HG03558 (cell line): ENCODE data around the gene SLC5A5.
"Not testable (repeated sequence)": the region's sequence is repeated elsewhere in the genome, so short reads cannot be mapped to it uniquely, and the experiment has no call there.

Experiments
- ATAC-seq: cut with Tn5 transposase; IDR thresholded peaks from one replicate; pipeline ENCODE4 v1.9.1; 2021; ENCODE audit warnings: moderate number of reproducible peaks; ENCODE audit not compliant: unreplicated experiment; ENCODE audit errors: extremely low read depth

SLC5A5 gene

GRCh38 chr19:17915940-17916593 is 44.3 kb downstream of the SLC5A5 start:
- no peak for ATAC-seq

- not testable (repeated sequence) for ATAC-seq
These were observed 46.4 kb downstream of the SLC5A5 start for GRCh38 chr19:17918151-17918550.

DNA sequence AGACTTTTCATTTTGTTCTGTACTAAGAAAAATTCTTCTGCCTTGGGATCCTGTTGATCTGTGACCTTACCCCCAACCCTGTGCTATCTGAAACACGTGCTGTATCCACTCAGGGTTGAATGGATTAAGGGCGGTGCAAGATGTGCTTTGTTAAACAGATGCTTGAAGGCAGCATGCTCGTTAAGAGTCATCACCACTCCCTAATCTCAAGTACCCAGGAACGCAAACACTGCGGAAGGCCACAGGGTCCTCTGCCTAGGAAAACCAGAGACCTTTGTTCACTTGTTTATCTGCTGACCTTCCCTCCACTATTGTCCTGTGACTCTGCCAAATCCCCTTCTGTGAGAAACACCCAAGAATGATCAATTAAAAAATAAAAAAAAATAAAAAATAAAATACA is 47.4 kb downstream of the SLC5A5 start:
- not testable (repeated sequence) for ATAC-seq

GRCh38 chr19:17920527-17920926 is 48.8 kb downstream of the SLC5A5 start:
- ATAC-seq, result no peak

DNA sequence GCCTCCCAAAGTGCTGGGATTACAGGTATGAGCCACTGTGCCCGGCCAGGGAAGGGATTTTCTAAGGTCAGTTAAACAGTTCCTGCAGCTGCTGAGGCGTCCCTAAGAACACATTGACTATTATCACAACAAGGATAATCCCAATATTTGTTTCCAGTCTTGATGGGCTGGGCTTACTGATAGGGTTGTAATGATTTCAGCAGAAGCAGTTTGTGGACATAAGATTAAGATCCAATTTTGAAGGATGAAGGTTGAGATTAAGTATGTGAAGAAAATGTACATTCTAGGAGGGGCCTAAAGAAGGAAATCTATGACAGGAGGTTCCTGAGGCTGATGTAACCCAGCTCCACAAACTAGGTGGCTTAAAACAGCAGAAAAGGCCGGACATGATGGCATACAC is 50.4 kb downstream of the SLC5A5 start:
- ATAC-seq, result no peak

- ATAC-seq, result no peak
These were observed 54.3 kb downstream of the SLC5A5 start for GRCh38 chr19:17926044-17926443.

- ATAC-seq, result peak; percentile 42
These were observed 57.3 kb downstream of the SLC5A5 start for GRCh38 chr19:17929056-17929455.

GRCh38 chr19:17931532-17932191 is 59.9 kb downstream of the SLC5A5 start:
- no peak for ATAC-seq

DNA sequence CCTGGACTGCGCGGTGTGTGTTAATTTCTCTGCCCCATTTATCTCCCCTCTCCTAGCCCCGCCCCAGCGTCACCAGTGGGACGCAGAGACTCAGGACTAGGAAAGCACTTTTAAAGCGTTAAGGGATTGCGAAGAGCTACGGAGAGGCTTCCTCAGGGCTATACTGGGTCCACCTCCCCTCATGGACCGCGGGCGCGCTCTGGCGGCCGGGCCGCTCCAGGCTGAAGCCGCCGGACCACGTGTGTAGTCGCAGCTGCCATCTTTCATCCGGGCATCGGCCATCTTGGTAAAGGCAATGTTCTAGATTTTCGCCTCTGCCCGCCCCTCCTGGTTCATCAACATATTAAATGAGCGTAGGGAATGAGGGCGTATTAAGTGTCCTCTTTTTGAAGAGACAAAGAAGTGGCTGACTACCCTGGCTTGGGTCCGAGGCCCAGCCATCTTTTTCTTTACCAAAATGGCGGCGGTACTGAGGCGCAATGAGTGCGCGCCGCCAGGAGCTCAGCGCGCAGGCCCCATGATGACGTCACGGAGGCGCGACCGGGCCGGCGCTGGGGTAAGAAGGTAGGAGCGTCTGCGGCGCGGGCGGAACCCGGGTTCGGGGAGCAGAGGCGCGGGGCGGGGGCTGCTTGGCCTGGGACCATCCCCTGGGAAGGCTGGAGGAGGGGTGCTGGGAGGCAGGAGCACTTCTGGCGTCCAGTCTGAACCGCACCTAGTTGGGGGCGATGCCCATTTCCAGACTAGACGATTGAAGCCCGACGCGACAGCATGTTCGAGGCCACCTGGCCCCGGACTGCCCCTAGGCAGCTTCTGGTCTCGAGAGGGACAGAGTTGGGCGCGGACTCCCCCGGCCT is 61.0 kb downstream of the SLC5A5 start, which contains the start of gene CCDC124:
Gene CCDC124 (plus strand): TSS at position 531 of the 854 bp plus-strand sequence. CDS start 3,406 bp downstream, outside the sequence.
- ATAC-seq, result peak; percentile 43

DNA sequence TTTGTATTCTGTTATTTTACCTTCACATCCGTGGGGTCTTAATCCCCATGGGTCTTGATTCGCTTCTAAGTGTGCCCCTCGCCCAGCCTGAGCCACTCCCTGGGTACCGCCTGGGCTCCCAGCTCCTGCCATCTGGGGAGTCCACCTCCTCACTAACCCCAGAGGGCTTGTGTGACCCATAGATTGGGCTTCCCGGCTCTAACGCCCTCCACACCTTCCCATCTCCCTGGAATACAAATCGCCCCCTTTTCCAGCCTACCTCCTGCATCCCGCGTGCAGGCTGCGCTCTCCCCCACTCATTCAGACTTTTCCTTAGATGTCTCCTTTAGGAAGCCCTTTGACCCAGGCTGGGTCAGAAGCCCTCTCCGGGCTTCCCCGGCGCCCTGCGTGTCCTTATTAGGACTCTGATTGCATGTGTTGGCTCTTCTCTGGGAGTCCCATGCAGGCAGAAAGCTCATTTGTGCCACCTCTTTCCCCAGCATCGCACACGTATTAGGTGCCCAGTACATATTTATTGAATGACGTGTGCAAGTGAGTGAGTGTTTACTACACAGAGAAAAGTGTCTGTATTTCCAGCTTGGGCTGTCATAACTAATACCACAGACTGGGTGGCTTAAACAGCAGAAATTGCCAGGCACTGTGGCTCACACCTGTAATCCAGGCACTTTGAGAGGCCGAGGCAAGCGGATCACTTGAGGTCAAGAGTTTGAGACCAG is 61.8 kb downstream of the SLC5A5 start:
- ATAC-seq, result no peak

GRCh38 chr19:17936379-17936778 is 64.6 kb downstream of the SLC5A5 start:
- no peak for ATAC-seq

- no peak for ATAC-seq
These were observed 65.7 kb downstream of the SLC5A5 start for GRCh38 chr19:17937371-17937900.

- no peak for ATAC-seq
These were observed 66.5 kb downstream of the SLC5A5 start for GRCh38 chr19:17938092-17938845.

- ATAC-seq, result no peak
These were observed 70.4 kb downstream of the SLC5A5 start for GRCh38 chr19:17942181-17942580.

DNA sequence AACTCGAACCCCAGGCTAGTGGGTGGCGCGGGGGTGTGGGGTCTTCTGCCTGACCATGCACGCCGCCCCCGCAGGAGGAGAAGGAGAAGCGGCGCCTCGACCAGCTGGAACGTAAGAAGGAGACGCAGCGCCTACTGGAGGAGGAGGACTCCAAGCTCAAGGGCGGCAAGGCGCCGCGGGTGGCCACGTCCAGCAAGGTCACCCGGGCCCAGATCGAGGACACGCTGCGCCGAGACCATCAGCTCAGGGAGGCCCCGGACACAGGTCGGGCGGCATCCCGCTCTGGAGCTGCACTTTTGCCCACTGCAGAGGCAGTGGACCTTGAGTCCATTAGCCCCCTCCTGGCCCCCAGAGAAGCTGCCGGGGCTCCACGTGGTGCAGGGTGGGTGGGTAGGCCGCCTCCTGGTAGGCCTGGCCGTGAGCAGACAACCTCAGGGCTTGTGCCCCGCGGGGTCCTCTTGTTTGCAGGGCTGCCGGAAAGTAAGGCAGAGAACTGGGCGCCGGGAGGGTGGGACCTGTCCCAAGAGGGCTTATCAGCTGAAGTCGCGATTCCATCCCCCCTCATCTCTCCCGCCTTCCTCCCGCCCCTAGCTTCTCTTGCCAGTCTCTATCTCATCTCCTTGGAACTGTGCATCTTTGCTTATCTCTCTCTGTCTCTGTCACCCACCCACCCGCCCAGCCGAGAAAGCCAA is 71.0 kb downstream of the SLC5A5 start:
- no peak for ATAC-seq

- ATAC-seq, result no peak
These were observed 71.8 kb downstream of the SLC5A5 start for GRCh38 chr19:17943274-17944221.

DNA sequence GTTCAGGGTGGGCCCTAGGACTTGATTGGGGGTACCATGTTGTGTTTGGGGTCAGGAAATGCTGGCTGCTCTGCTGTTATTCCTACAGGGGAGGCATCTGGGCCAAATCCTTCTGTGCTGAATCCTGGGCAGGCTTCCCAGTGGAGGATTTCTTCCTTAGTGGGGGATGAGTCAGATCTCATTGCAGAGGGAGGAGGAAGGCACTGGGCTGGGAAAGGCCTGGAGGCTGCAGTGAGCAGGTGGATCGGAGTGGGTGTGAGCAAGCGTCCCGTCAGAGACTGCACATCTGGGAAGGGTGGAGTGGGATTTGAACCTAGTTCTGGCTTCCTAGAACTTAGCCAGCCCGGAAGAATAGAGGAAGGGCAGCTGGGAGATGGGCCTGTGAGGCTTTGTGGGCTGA is 72.6 kb downstream of the SLC5A5 start:
- ATAC-seq, result no peak
